ENCODE results near the gene PREB. TPM values are rescaled to one million over a fixed set of nuclear protein-coding genes. Genes with fewer than 3 reads are reported as not detected.

PREB gene
- total RNA-seq, 2 experiments from 2014 or later = 96.8 to 113 TPM

DNA sequence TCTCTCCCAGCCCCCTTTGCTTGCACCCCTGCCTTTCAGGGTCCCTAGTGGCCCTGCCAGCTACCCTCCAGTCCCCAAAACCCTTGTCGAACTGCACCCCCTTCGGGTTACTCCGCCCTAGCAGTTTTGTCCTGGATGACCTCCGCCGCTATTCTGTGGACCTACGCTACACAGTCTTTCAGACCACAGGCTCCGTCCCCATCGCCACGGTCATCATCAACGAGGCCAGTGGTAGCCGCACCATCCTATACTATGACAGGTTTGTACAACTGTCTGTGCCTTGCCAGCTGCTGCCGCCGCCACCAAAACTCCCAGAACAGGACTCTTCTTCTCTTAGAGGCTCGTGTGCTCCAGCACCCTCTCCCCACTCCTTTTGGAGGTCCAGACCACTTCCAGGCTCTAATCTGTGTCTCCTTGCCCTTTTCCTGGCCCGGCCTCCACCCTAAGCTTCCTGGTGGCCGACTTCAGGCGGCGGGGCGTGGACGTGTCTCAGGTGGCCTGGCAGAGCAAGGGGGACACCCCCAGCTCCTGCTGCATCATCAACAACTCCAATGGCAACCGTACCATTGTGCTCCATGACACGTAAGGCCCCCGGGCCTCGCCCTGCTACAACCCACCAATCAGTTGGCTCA is 40.0 kb downstream of the PREB start:
- Histone ChIP-seq H3K27ac (ENCODE audit: low read depth, low read length, poor library complexity, severe bottlenecking) (no peak overlapping the region), H3K4me1 (ENCODE audit: insufficient read depth, low read length, poor library complexity, severe bottlenecking) (peaks cover 14% of the 10 kb centered on the region), H3K36me3 (ENCODE audit: insufficient read depth, low read length) (no peaks in the 10 kb centered on the region), H3K4me3 (ENCODE audit: low read depth, low read length, poor library complexity, severe bottlenecking) (no peak overlapping the region), H3K79me2 (ENCODE audit: insufficient read depth, low read depth, low read length) (no peaks in the 10 kb centered on the region), H3K9me3 (ENCODE audit: low read length) (no peaks in the 10 kb centered on the region), H4K20me1 (ENCODE audit: insufficient read depth, low read length) (no peaks in the 10 kb centered on the region), H3K4me2 (ENCODE audit: low read length) (no peak overlapping the region), H2AFZ (ENCODE audit: low read length) (no peak overlapping the region), H3K9me2 (ENCODE audit: insufficient read depth, low read length) (no peaks in the 10 kb centered on the region)
- no peak for DNase-seq (ENCODE audit: low spot score)
- ChIA-PET CTCF (ENCODE audit: unreplicated experiment) (interaction anchor here (0.5 kb wide), 1 partner anchor 185 kb away, joined by 17 read pairs; no protein-coding TSS in a partner anchor), POLR2A (no interaction called here)
- intact Hi-C loops (cut with micrococcal nuclease; ENCODE audit: unreplicated experiment) = no loop called here
- BruUV-seq (replicated peaks) = no TSS peak
- TF ChIP-seq, protein P1, sequence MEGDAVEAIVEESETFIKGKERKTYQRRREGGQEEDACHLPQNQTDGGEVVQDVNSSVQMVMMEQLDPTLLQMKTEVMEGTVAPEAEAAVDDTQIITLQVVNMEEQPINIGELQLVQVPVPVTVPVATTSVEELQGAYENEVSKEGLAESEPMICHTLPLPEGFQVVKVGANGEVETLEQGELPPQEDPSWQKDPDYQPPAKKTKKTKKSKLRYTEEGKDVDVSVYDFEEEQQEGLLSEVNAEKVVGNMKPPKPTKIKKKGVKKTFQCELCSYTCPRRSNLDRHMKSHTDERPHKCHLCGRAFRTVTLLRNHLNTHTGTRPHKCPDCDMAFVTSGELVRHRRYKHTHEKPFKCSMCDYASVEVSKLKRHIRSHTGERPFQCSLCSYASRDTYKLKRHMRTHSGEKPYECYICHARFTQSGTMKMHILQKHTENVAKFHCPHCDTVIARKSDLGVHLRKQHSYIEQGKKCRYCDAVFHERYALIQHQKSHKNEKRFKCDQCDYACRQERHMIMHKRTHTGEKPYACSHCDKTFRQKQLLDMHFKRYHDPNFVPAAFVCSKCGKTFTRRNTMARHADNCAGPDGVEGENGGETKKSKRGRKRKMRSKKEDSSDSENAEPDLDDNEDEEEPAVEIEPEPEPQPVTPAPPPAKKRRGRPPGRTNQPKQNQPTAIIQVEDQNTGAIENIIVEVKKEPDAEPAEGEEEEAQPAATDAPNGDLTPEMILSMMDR (conservative IDR thresholded peaks at IDR 0.05; ENCODE audit: low read length) = no peak
- TF ChIP-seq EZH2phosphoT487 (IDR thresholded peaks at IDR 0.05; ENCODE audit: borderline replicate concordance, low read depth, low read length) = no peak

DNA sequence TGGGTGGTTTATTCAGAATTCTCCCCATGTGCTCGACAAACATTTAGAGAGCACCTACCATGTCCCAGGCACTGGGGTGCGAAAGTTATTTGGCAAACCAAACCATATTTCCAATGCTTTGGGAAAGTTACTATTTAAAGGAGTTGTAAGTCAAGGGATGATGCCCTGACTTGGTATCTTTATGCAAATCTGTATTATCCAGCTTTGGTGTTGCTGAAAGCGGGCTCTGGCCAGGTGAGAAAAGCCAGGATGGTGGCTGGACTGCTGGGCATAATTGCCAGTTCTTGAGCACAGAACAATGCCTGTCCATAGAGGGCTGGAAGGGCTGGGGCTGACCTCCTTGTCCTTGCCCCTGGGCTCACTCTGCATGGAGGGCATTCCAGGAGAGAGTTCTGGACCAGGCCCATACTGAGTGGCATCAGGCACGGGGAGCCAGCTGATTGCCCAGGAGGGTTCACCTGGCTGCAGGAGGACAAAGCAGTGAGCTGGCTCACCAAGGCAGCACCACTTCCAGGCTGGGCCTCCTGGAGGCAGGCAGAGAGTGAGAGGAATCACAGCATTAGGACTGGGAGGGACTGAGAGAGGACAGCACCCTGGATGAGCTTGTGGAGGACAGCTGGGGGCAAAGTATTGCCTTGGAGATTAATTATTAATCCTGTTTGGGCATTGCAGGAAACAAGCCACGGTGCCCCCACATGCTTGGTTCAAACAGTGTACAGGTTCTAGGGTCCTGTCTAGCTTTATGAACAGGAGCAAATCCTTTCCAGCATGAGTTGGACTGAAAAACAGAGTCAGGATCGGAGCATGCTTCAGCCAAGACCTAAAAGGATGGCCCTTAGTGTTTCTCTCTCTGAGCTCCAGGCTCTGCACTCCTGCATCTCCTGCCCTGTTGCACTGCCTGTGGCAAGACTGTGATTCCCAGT is 40.7 kb downstream of the PREB start:
- intact Hi-C loops (cut with micrococcal nuclease; ENCODE audit: unreplicated experiment) = no loop called here
- Histone ChIP-seq H4K20me1 (ENCODE audit: insufficient read depth, low read length) (no peaks in the 10 kb centered on the region), H3K36me3 (ENCODE audit: insufficient read depth, low read length) (no peaks in the 10 kb centered on the region), H3K4me1 (ENCODE audit: insufficient read depth, low read length, poor library complexity, severe bottlenecking) (peaks cover 18% of the 10 kb centered on the region), H3K79me2 (ENCODE audit: insufficient read depth, low read depth, low read length) (no peaks in the 10 kb centered on the region), H2AFZ (ENCODE audit: low read length) (no peak overlapping the region), H3K9me3 (ENCODE audit: low read length) (no peaks in the 10 kb centered on the region), H3K9me2 (ENCODE audit: insufficient read depth, low read length) (no peaks in the 10 kb centered on the region), H3K4me3 (ENCODE audit: low read depth, low read length, poor library complexity, severe bottlenecking) (no peak overlapping the region), H3K27ac (ENCODE audit: low read depth, low read length, poor library complexity, severe bottlenecking) (no peak overlapping the region), H3K4me2 (ENCODE audit: low read length) (no peak overlapping the region)
- no TSS peak for BruUV-seq (replicated peaks)
- TF ChIP-seq, protein P1 (conservative IDR thresholded peaks at IDR 0.05; ENCODE audit: low read length) = no peak
- TF ChIP-seq EZH2phosphoT487 (IDR thresholded peaks at IDR 0.05; ENCODE audit: borderline replicate concordance, low read depth, low read length) = no peak
- CTCF ChIA-PET (ENCODE audit: unreplicated experiment) = no interaction called here
- no peak for DNase-seq (ENCODE audit: low spot score)
- POLR2A ChIA-PET = no interaction called here
